GM23338 (cell line): ENCODE results near the gene MCU. TPM values are rescaled to one million over a fixed set of nuclear protein-coding genes. Genes with fewer than 3 reads are reported as not detected.
A peak's percentile ranks its signal among the peaks of the same experiment; 100 is the strongest.

Experiments
- ATAC-seq: fragments of 200-7000 bp; cut with Tn5 transposase; 3 replicates; pipeline ENCODE4 v1.9.1; 2020
- DNase-seq: peaks from one replicate; pipeline ENCODE4 v3.0.0-alpha.2; 2015; ENCODE audit warnings: low spot score
- H2AFZ ChIP-seq: fragments of 200-600 bp; sonication (generic); 2 replicates; pipeline ENCODE4 v1.8.0; 2016; ENCODE audit warnings: antibody characterized with exemption, mild to moderate bottlenecking, moderate library complexity
- H3F3A ChIP-seq: fragments of 200-600 bp; sonication (generic); replicated peaks from 2 replicates; pipeline ENCODE4 v1.8.0; 2017; ENCODE audit warnings: antibody characterized with exemption, mixed run types, low read depth
- H3K27ac ChIP-seq: fragments of 200-600 bp; sonication (generic); 2 replicates; pipeline ENCODE4 v1.6.1; 2016; ENCODE audit warnings: low read depth
- H3K27me3 ChIP-seq: fragments of 200-600 bp; sonication (generic); 2 replicates; pipeline ENCODE4 v1.8.0; 2016; ENCODE audit warnings: mild to moderate bottlenecking, mixed run types, moderate library complexity; ENCODE audit not compliant: insufficient read depth
- H3K36me3 ChIP-seq: fragments of 200-600 bp; sonication (generic); 2 replicates; pipeline ENCODE4 v1.8.0; 2016; ENCODE audit warnings: mild to moderate bottlenecking; ENCODE audit not compliant: insufficient read depth
- H3K4me1 ChIP-seq: fragments of 200-600 bp; sonication (generic); 2 replicates; pipeline ENCODE4 v1.8.0; 2016; ENCODE audit warnings: mild to moderate bottlenecking, moderate library complexity; ENCODE audit not compliant: insufficient read depth
- H3K4me2 ChIP-seq: fragments of 200-600 bp; sonication (generic); 2 replicates; pipeline ENCODE4 v1.7.1; 2017; ENCODE audit warnings: mixed run types
- H3K4me3 ChIP-seq: fragments of 200-600 bp; sonication (generic); 2 replicates; pipeline ENCODE4 v1.6.1; 2016; ENCODE audit warnings: mixed run types
- H3K79me2 ChIP-seq: fragments of 200-600 bp; sonication (generic); replicated peaks from 2 replicates; pipeline ENCODE4 v1.8.0; 2017; ENCODE audit warnings: mild to moderate bottlenecking; ENCODE audit not compliant: insufficient read depth
- H3K9me2 ChIP-seq: fragments of 200-600 bp; sonication (generic); 2 replicates; pipeline ENCODE4 v1.8.0; 2017; ENCODE audit not compliant: insufficient read depth
- H4K20me1 ChIP-seq: fragments of 200-600 bp; sonication (generic); replicated peaks from 2 replicates; pipeline ENCODE4 v1.8.0; 2017; ENCODE audit warnings: mild to moderate bottlenecking; ENCODE audit not compliant: insufficient read depth
- H3K27ac Mint-ChIP-seq: 2 replicates; pipeline ENCODE4 v1.8.0; 2020; ENCODE audit warnings: inconsistent platforms, mild to moderate bottlenecking, moderate library complexity, mixed read lengths
- H3K27me3 Mint-ChIP-seq: 3 replicates; pipeline ENCODE4 v1.8.0; 2022; ENCODE audit warnings: low read depth, mild to moderate bottlenecking, moderate library complexity, mixed read lengths, inconsistent platforms; ENCODE audit not compliant: insufficient read depth, poor library complexity
- H3K36me3 Mint-ChIP-seq: 3 replicates; pipeline ENCODE4 v1.8.0; 2021; ENCODE audit warnings: low read depth, mild to moderate bottlenecking, inconsistent platforms, moderate library complexity, mixed read lengths
- H3K4me1 Mint-ChIP-seq: 3 replicates; pipeline ENCODE4 v1.8.0; 2020; ENCODE audit warnings: mild to moderate bottlenecking, inconsistent platforms, mixed read lengths
- H3K4me3 Mint-ChIP-seq: 3 replicates; pipeline ENCODE4 v1.8.0; 2021; ENCODE audit warnings: moderate library complexity, mild to moderate bottlenecking, inconsistent platforms, mixed read lengths
- H3K9me3 Mint-ChIP-seq: 3 replicates; pipeline ENCODE4 v1.8.0; 2020; ENCODE audit warnings: moderate library complexity, mild to moderate bottlenecking, inconsistent platforms, mixed read lengths
- CREB1 ChIP-seq: fragments of 250-450 bp; sonication (Bioruptor Pico); IDR thresholded peaks from 2 replicates; pipeline ENCODE4 v1.5.0; 2020; ENCODE audit warnings: low read depth, mild to moderate bottlenecking, moderate library complexity
- CTCF ChIP-seq, 2 experiments: fragments of 200-600 bp in 1 of 2; sonication (generic) in 1 of 2; conservative IDR thresholded peaks; 2 replicates each; pipeline versions ENCODE4 v1.5.1 to v1.6.1; 2016 to 2017; ENCODE audit warnings: antibody characterized with exemption in 2 of 2, low read depth in 2 of 2, mild to moderate bottlenecking in 2 of 2, moderate library complexity in 1 of 2
- ETS1 ChIP-seq: IDR thresholded peaks from 2 replicates; pipeline ENCODE4 v1.6.1; 2016; ENCODE audit warnings: antibody characterized with exemption
- EZH2 ChIP-seq: fragments of 200-600 bp; sonication (generic); IDR thresholded peaks from one replicate; pipeline ENCODE4 v1.8.0; 2017; ENCODE audit warnings: antibody characterized with exemption, mild to moderate bottlenecking, low read depth; ENCODE audit not compliant: unreplicated experiment
- EZH2phosphoT487 ChIP-seq: fragments of 200-600 bp; sonication (generic); IDR thresholded peaks from one replicate; pipeline ENCODE4 v1.8.1; 2018; ENCODE audit warnings: antibody characterized with exemption; ENCODE audit not compliant: unreplicated experiment
- NANOG ChIP-seq: IDR thresholded peaks from 2 replicates; pipeline ENCODE4 v1.6.1; 2016; ENCODE audit warnings: antibody characterized with exemption, borderline replicate concordance
- STAT1 ChIP-seq: IDR thresholded peaks from one replicate; pipeline ENCODE4 v1.6.1; 2016; ENCODE audit warnings: antibody characterized with exemption; ENCODE audit not compliant: unreplicated experiment
- ZNF114 ChIP-seq: fragments of 250-450 bp; sonication (Bioruptor Pico); IDR thresholded peaks from 2 replicates; pipeline ENCODE4 v1.5.0; 2020; ENCODE audit warnings: mild to moderate bottlenecking, moderate library complexity
- ZNF331 ChIP-seq: fragments of 250-450 bp; sonication (Bioruptor Pico); IDR thresholded peaks from 2 replicates; pipeline ENCODE4 v1.5.0; 2020; ENCODE audit warnings: low read depth, mild to moderate bottlenecking, moderate library complexity
- polyA plus RNA-seq: library from polyadenylated mRNA; unstranded; fragments of >200 nt; fragmentation: Nextera tagmentation; extraction: Ambion mirVana; gene quantifications from 2 replicates; pipeline ENCODE4 v1.2.1, GENCODE V29; 2016
- total RNA-seq: library from RNA; depleted of rRNA; stranded (reverse); fragments of >200 nt; shearing (Covaris generic); gene quantifications from 2 replicates; pipeline ENCODE4 v1.2.3, GENCODE V29; 2014
- TF ChIP-seq, protein P1 (sequence below): IDR thresholded peaks from one replicate; pipeline ENCODE4 v1.6.1; 2018; ENCODE audit warnings: antibody characterized with exemption; ENCODE audit not compliant: unreplicated experiment

MCU gene
- total and polyA plus RNA-seq, 2 experiments from 2014 or later: 41.8 to 68.2 TPM

DNA sequence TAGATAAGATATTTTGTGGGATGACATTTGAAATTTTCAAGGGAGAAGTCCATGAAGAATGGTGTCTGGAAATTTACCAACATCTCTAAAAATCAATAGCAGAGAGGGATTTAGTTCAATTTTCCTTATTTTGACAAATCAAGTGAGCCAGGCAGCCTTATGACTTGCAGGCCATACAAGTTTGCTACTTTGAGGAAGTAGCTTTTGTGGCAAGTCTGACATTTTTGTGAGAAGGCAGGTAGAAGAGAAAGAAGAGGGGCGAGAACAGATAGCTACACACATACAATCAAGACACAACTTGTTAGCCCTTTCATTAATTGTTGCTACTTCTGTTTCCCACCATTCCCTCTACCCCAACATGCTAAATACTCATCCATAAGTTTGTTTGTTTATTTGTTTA, 127.1 kb downstream of the MCU start:
- ATAC-seq: no peak
- Mint-ChIP-seq H3K27me3 (no peaks in the 10 kb centered on the region), H3K27ac (peak overlapping the region; percentile 63; the same call in 1 of the 2 replicates), H3K4me3 (no peak overlapping the region), H3K36me3 (peaks cover 23% of the 10 kb centered on the region; the same call in 2 of the 3 replicates), H3K4me1 (peaks cover 3% of the 10 kb centered on the region; the same call in 1 of the 3 replicates), H3K9me3 (peaks cover 14% of the 10 kb centered on the region; the same call in 2 of the 3 replicates)
- Histone ChIP-seq H3F3A (no peaks in the 10 kb centered on the region), H3K79me2 (peaks cover 50% of the 10 kb centered on the region), H2AFZ (no peak overlapping the region), H3K9me2 (no peaks in the 10 kb centered on the region), H4K20me1 (no peaks in the 10 kb centered on the region), H3K4me2 (no peak overlapping the region), H3K4me3 (no peak overlapping the region), H3K36me3 (no peaks in the 10 kb centered on the region), H3K27me3 (no peaks in the 10 kb centered on the region), H3K4me1 (no peaks in the 10 kb centered on the region), H3K27ac (no peak overlapping the region)
- no peak for DNase-seq
- no peak for TF ChIP-seq EZH2
- no peak for TF ChIP-seq NANOG
- no peak for TF ChIP-seq CTCF (conservative IDR thresholded peaks at IDR 0.05; ENCODE audit: low read depth in 2 of 2)
- no peak for TF ChIP-seq ZNF114
- TF ChIP-seq CREB1 (CRISPR knock-in tag): no peak
- no peak for TF ChIP-seq EZH2phosphoT487
- TF ChIP-seq, protein P1, sequence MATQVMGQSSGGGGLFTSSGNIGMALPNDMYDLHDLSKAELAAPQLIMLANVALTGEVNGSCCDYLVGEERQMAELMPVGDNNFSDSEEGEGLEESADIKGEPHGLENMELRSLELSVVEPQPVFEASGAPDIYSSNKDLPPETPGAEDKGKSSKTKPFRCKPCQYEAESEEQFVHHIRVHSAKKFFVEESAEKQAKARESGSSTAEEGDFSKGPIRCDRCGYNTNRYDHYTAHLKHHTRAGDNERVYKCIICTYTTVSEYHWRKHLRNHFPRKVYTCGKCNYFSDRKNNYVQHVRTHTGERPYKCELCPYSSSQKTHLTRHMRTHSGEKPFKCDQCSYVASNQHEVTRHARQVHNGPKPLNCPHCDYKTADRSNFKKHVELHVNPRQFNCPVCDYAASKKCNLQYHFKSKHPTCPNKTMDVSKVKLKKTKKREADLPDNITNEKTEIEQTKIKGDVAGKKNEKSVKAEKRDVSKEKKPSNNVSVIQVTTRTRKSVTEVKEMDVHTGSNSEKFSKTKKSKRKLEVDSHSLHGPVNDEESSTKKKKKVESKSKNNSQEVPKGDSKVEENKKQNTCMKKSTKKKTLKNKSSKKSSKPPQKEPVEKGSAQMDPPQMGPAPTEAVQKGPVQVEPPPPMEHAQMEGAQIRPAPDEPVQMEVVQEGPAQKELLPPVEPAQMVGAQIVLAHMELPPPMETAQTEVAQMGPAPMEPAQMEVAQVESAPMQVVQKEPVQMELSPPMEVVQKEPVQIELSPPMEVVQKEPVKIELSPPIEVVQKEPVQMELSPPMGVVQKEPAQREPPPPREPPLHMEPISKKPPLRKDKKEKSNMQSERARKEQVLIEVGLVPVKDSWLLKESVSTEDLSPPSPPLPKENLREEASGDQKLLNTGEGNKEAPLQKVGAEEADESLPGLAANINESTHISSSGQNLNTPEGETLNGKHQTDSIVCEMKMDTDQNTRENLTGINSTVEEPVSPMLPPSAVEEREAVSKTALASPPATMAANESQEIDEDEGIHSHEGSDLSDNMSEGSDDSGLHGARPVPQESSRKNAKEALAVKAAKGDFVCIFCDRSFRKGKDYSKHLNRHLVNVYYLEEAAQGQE: no peak
- no peak for TF ChIP-seq ZNF331 (CRISPR knock-in tag)

GRCh38 chr10:72821606-72822005, 129.7 kb downstream of the MCU start:
- no peak overlapping the region for H3K27ac ChIP-seq
- TF ChIP-seq ZNF114: no peak
- no peak for TF ChIP-seq NANOG
- no peak for TF ChIP-seq STAT1
- TF ChIP-seq CREB1 (CRISPR knock-in tag): no peak
- no peak for TF ChIP-seq EZH2
- TF ChIP-seq ETS1: no peak

More at GRCh38 chr10:72821606-72822005, 129.7 kb downstream of the MCU start:
- Histone ChIP-seq H3K4me1 (peaks cover 13% of the 10 kb centered on the region), H3K4me2 (no peak overlapping the region), H3K4me3 (no peak overlapping the region), H2AFZ (no peak overlapping the region), H4K20me1 (no peaks in the 10 kb centered on the region), H3K36me3 (no peaks in the 10 kb centered on the region), H3K79me2 (peaks cover 64% of the 10 kb centered on the region), H3K27me3 (no peaks in the 10 kb centered on the region), H3F3A (no peaks in the 10 kb centered on the region), H3K9me2 (no peaks in the 10 kb centered on the region)
- no peak for ATAC-seq
- Mint-ChIP-seq H3K4me1 (peaks cover 17% of the 10 kb centered on the region; the same call in 2 of the 3 replicates), H3K27ac (no peak overlapping the region), H3K4me3 (no peak overlapping the region), H3K27me3 (no peaks in the 10 kb centered on the region), H3K9me3 (peaks cover 14% of the 10 kb centered on the region; the same call in 2 of the 3 replicates), H3K36me3 (peaks cover 23% of the 10 kb centered on the region; the same call in 2 of the 3 replicates)
- no peak for DNase-seq
